ENCODE measurements around the gene TC2N.
"Not testable (repeated sequence)": the region's sequence is repeated elsewhere in the genome, so short reads cannot be mapped to it uniquely, and the experiment has no call there.

Gene TC2N

DNA sequence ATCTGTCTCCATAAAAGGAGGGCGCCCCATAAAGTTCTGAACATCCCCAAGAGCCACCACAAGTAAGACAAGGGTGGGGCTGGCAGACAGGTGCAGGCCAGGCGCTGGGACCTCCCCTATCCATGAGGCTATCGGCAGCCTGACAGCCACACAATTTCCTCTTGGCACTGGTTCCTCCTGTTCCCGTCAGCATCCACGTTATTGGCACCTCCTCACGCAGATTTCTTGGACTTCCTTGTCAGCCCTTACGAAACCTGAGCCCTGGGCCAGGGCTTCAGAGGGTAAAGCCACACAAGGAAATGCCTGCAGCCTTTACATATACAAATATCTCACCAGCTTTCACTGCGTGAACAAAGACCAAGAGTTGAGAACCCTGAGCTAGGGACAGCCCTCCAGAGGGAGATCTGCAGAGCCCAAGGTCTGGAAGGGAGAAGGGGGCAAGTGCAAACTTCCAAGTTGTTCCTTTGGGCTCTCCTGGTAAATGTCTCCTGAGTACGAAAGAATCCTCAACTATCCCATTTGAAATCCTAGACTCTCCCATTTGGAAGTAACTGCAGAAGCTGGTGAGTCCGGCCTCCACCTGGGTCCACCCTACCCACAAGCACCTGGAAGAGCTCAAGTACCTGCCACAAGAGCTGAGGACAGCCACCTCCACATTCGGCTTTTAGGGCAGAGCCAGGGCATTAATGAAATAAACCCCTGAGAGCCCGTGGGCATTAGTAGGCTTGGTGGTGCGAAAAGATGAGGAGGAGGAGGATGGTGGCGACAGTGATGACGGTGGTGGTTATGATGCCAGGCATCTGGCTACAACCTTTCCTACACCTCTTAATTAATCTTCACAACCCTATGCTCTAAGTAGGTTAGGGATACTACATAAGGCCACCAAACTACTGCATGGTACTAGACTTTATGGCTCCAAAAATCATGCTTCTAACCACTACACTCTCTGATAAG lies 5.5 kb upstream of the TC2N start:
- H3K27ac Mint-ChIP-seq (ENCODE audit: low read depth) = peak overlapping the region; percentile 96
- H3K36me3 Mint-ChIP-seq (ENCODE audit: insufficient read depth) = peaks cover 18% of the 10 kb centered on the region
- peak in 1 of 2 donors; percentile 59 for DNase-seq (ENCODE audit: low spot score in 2 of 2)
- H3K9me3 Mint-ChIP-seq = no peaks in the 10 kb centered on the region
- H3K4me1 Mint-ChIP-seq = peaks cover 83% of the 10 kb centered on the region
- peak; percentile 37 for ATAC-seq (replicated peaks; ENCODE audit: extremely low read depth, poor library complexity, severe bottlenecking)
- H3K27me3 Mint-ChIP-seq = no peaks in the 10 kb centered on the region
- H3K4me3 Mint-ChIP-seq = peak overlapping the region; percentile 81

- ATAC-seq (replicated peaks; ENCODE audit: extremely low read depth, poor library complexity, severe bottlenecking) (no peak), DNase-seq (ENCODE audit: low spot score in 2 of 2) (no peak)
- Mint-ChIP-seq H3K27ac (ENCODE audit: low read depth) (peak overlapping the region; percentile 96), H3K4me3 (peak overlapping the region; percentile 81), H3K4me1 (peaks cover 88% of the 10 kb centered on the region), H3K27me3 (no peaks in the 10 kb centered on the region), H3K9me3 (no peaks in the 10 kb centered on the region), H3K36me3 (ENCODE audit: insufficient read depth) (peaks cover 22% of the 10 kb centered on the region)
Measured at GRCh38 chr14:91872011-91872501, 4.7 kb upstream of the TC2N start.

DNA sequence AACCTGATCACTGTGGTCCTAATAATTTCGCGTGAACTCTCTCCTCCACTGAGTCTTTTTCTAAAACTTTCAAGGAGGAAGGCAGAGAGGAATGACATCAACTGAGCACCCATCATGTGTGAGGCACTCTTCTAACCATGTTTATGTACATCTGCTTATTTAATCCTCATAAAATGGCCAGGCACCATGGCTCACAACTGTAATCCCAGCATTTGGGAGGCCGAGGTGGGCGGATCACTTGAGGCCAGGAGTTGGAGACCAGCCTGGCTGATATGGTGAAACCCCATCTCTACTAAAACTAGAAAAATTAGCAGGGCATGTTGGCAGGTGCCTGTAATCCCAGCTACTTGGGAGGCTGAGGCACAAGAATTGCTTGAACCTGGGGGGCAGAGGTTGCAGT lies 4.1 kb upstream of the TC2N start:
- H3K4me1 Mint-ChIP-seq = peaks cover 88% of the 10 kb centered on the region
- H3K36me3 Mint-ChIP-seq (ENCODE audit: insufficient read depth) = peaks cover 22% of the 10 kb centered on the region
- DNase-seq (ENCODE audit: low spot score in 2 of 2); H3K27me3 Mint-ChIP-seq; ATAC-seq (replicated peaks; ENCODE audit: extremely low read depth, poor library complexity, severe bottlenecking); H3K9me3 Mint-ChIP-seq: not testable (repeated sequence)
- H3K27ac Mint-ChIP-seq (ENCODE audit: low read depth) = peak overlapping the region; percentile 96
- H3K4me3 Mint-ChIP-seq = peak overlapping the region; percentile 81

DNA sequence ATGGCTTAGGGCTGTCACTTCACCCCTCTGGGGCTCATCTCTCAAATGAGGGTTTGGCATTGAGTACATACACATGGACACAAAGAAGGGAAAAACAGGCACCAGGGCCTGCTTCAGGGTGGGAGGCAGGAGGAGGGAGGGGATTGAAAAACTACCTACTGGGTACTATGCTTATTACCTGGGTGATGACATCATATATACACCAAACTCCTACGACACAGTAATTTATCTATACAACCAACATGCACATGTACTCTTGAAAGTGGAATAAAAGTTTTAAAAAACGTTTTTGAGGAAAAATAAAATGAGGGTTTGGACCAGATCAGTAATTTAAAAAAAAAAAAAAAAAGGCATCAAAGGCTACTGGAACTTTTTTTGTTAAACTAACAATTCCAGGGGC lies 3.6 kb upstream of the TC2N start:
- H3K9me3 Mint-ChIP-seq = no peaks in the 10 kb centered on the region
- no peak for DNase-seq (ENCODE audit: low spot score in 2 of 2)
- no peaks in the 10 kb centered on the region for H3K27me3 Mint-ChIP-seq
- H3K4me3 Mint-ChIP-seq = peak overlapping the region; percentile 73
- peaks cover 88% of the 10 kb centered on the region for H3K4me1 Mint-ChIP-seq
- peak overlapping the region; percentile 96 for H3K27ac Mint-ChIP-seq (ENCODE audit: low read depth)
- H3K36me3 Mint-ChIP-seq (ENCODE audit: insufficient read depth) = peaks cover 23% of the 10 kb centered on the region
- ATAC-seq (replicated peaks; ENCODE audit: extremely low read depth, poor library complexity, severe bottlenecking) = no peak

GRCh38 chr14:91870001-91870400 lies 2.7 kb upstream of the TC2N start:
- peak in 1 of 2 donors; percentile 76 for DNase-seq (ENCODE audit: low spot score in 2 of 2)
- Mint-ChIP-seq H3K36me3 (ENCODE audit: insufficient read depth) (peaks cover 25% of the 10 kb centered on the region), H3K4me1 (peaks cover 82% of the 10 kb centered on the region), H3K27me3 (no peaks in the 10 kb centered on the region), H3K27ac (ENCODE audit: low read depth) (peak overlapping the region; percentile 96), H3K9me3 (no peaks in the 10 kb centered on the region), H3K4me3 (peak overlapping the region; percentile 73)
- ATAC-seq (replicated peaks; ENCODE audit: extremely low read depth, poor library complexity, severe bottlenecking) = peak; percentile 54

DNA sequence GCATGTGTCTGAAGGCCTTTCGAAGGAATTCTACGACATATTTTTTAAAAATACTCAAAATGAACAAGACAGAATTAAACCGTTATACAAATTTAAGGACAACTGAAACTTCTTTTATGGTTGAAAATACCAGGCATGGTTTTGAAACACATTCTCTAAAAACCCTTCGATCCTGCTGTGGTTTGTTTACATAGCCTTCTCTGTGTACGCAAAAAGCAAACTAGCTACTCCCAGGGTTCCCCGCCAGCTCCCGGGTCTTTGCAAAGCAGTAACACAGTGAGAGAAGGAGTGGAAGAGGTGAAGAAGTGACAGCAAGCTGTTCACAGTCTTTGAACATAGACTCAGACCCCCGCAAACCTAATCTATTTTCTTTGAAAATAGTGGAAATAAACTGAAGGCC lies 2.2 kb upstream of the TC2N start:
- Mint-ChIP-seq H3K27ac (ENCODE audit: low read depth) (peak overlapping the region; percentile 96), H3K27me3 (no peaks in the 10 kb centered on the region), H3K4me3 (peak overlapping the region; percentile 73), H3K9me3 (no peaks in the 10 kb centered on the region), H3K36me3 (ENCODE audit: insufficient read depth) (peaks cover 29% of the 10 kb centered on the region), H3K4me1 (peaks cover 80% of the 10 kb centered on the region)
- no peak for DNase-seq (ENCODE audit: low spot score in 2 of 2)
- no peak for ATAC-seq (replicated peaks; ENCODE audit: extremely low read depth, poor library complexity, severe bottlenecking)

DNA sequence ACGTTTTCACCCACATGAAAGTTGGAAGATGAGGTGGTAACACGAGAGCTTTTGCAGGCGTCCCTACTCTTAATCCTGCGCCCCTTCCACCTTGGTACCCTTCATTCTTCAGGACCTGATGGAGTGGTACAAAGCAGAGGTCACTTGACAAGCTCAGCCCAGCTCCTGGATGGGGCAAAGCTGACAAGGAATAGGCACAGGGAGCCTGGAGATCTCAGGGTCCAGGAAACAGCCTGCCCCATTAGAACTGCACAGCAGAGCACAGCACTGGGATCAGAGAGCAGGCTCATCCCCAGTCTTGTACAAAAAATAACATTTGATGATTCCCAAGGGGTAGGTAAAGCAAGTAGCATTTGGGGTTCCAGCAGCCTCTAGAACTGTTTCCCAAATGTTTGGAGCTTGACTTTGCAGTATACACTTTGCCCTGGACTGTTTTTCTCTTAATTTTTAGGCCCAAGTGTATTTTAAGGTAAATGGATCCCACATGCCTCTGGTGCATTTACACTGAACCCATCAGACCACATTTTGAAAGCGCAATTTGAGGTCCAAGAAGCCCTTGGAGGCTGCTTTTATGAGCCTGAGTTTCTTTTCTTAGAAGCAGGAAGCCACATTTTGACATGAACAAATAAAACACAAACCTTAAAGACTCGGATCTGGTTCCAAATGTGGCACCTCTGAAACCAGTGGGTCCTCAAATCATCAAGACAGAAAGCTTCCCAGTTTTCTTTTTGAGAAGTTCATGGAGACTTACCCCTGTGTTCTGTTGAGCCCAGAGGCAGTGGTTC lies 633 bp downstream of the TC2N start:
- peak; percentile 6 for ATAC-seq (replicated peaks; ENCODE audit: extremely low read depth, poor library complexity, severe bottlenecking)
- Mint-ChIP-seq H3K4me1 (peaks cover 76% of the 10 kb centered on the region), H3K36me3 (ENCODE audit: insufficient read depth) (peaks cover 39% of the 10 kb centered on the region), H3K27me3 (no peaks in the 10 kb centered on the region), H3K9me3 (no peaks in the 10 kb centered on the region), H3K27ac (ENCODE audit: low read depth) (peak overlapping the region; percentile 93), H3K4me3 (peak overlapping the region; percentile 95)
- DNase-seq (ENCODE audit: low spot score in 2 of 2) = no peak

- ATAC-seq (replicated peaks; ENCODE audit: extremely low read depth, poor library complexity, severe bottlenecking) (no peak), DNase-seq (ENCODE audit: low spot score in 2 of 2) (no peak)
- Mint-ChIP-seq H3K4me1 (peaks cover 81% of the 10 kb centered on the region), H3K9me3 (no peaks in the 10 kb centered on the region), H3K27ac (ENCODE audit: low read depth) (peak overlapping the region; percentile 93), H3K36me3 (ENCODE audit: insufficient read depth) (peaks cover 44% of the 10 kb centered on the region), H3K4me3 (peak overlapping the region; percentile 95), H3K27me3 (no peaks in the 10 kb centered on the region)
Measured at GRCh38 chr14:91866061-91866460, 1.3 kb downstream of the TC2N start.

- peak overlapping the region; percentile 95 for H3K4me3 Mint-ChIP-seq
- peaks cover 71% of the 10 kb centered on the region for H3K36me3 Mint-ChIP-seq (ENCODE audit: insufficient read depth)
- no peaks in the 10 kb centered on the region for H3K9me3 Mint-ChIP-seq
- ATAC-seq (replicated peaks; ENCODE audit: extremely low read depth, poor library complexity, severe bottlenecking) = no peak
- H3K4me1 Mint-ChIP-seq = peaks cover 81% of the 10 kb centered on the region
- no peak for DNase-seq (ENCODE audit: low spot score in 2 of 2)
- H3K27ac Mint-ChIP-seq (ENCODE audit: low read depth) = peak overlapping the region; percentile 94
- no peaks in the 10 kb centered on the region for H3K27me3 Mint-ChIP-seq
Measured at GRCh38 chr14:91862417-91862816, 4.9 kb downstream of the TC2N start.

DNA sequence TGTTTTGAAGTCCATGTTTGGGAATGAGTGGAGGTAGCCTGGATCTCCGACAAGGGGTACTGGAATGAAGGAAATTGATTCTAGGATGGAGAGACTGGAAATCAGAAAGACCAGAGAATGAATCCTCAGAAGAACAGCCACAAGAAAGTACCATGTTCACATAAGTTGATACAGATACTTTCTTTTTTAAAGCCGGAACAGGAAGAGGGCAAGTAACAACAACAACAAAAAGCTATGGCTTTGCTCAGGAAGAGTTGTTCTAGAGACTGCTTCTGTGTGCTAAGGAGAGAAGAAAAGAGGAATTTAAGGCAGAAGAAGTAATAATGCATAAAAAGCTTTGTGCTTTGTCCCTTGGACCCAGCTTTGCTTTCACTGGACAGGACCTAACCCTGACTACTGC lies 6.2 kb downstream of the TC2N start:
- DNase-seq (ENCODE audit: low spot score in 2 of 2) (no peak), ATAC-seq (replicated peaks; ENCODE audit: extremely low read depth, poor library complexity, severe bottlenecking) (no peak)
- peaks cover 79% of the 10 kb centered on the region for H3K4me1 Mint-ChIP-seq
- H3K4me3 Mint-ChIP-seq = peak overlapping the region; percentile 80
- H3K9me3 Mint-ChIP-seq = no peaks in the 10 kb centered on the region
- peak overlapping the region; percentile 94 for H3K27ac Mint-ChIP-seq (ENCODE audit: low read depth)
- H3K36me3 Mint-ChIP-seq (ENCODE audit: insufficient read depth) = peaks cover 71% of the 10 kb centered on the region
- H3K27me3 Mint-ChIP-seq = no peaks in the 10 kb centered on the region

GRCh38 chr14:91860238-91860637 lies 7.1 kb downstream of the TC2N start:
- Mint-ChIP-seq H3K27me3 (no peaks in the 10 kb centered on the region), H3K27ac (ENCODE audit: low read depth) (peak overlapping the region; percentile 94), H3K4me3 (peak overlapping the region; percentile 80), H3K4me1 (peaks cover 85% of the 10 kb centered on the region), H3K9me3 (no peaks in the 10 kb centered on the region), H3K36me3 (ENCODE audit: insufficient read depth) (peaks cover 76% of the 10 kb centered on the region)
- ATAC-seq (replicated peaks; ENCODE audit: extremely low read depth, poor library complexity, severe bottlenecking) = no peak
- no peak for DNase-seq (ENCODE audit: low spot score in 2 of 2)

DNA sequence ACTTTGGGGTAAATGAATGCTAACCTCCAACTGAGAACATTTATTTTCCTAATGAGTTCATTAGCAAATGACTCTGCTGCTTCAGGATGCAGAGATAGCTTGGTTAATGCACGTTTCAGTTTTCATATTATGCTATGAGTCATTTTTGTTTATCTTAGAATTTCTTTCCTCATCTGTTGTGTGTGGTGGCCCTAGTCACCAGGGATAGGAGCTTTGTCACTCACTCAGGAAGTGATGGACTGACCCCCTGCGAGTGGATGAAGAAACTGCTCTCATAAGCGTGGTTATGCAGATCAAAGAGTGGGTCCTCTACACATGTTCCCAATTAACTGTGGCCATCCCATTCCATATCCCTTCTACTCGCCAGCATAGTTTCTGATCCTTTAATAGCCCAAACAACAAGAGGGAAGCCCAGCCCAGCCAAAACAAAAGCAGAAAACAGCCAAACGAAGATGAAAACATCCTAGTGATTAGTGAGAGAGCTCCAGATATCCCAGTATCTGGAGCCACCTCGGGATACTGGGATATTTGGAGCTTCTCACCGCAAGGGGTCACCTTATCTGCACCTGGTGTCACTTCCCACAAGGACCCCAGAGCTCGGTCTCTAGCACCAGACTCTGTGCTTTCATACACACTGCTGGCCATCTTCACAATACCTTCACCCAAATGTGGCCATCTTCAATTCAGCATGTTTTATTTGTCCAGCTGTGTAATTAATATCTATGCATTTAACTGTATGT lies 8.6 kb downstream of the TC2N start:
- Mint-ChIP-seq H3K4me1 (peaks cover 88% of the 10 kb centered on the region), H3K4me3 (peak overlapping the region; percentile 57), H3K27ac (ENCODE audit: low read depth) (peak overlapping the region; percentile 42), H3K27me3 (no peaks in the 10 kb centered on the region), H3K36me3 (ENCODE audit: insufficient read depth) (peaks cover 71% of the 10 kb centered on the region), H3K9me3 (no peaks in the 10 kb centered on the region)
- ATAC-seq (replicated peaks; ENCODE audit: extremely low read depth, poor library complexity, severe bottlenecking) (no peak), DNase-seq (ENCODE audit: low spot score in 2 of 2) (no peak)

All from central memory CD8-positive, alpha-beta T cell (primary cell).